T-cell (primary cell): Measurements from ENCODE around the gene CFAP119. TPM values are rescaled to one million over a fixed set of nuclear protein-coding genes. Genes with fewer than 3 reads are reported as not detected.

Experiments used
- ATAC-seq, 4 experiments: fragments of 200-7000 bp in 3 of 4; fragments of 150-1000 bp in 1 of 4; cut with Tn5 transposase; replicated peaks in 1 of 4; 1 replicate in 3 of 4; 2 replicates in 1 of 4; pipeline ENCODE4 v1.10.0; 2021; ENCODE audit warnings: moderate library complexity in 3 of 4, mild to moderate bottlenecking in 2 of 4, moderate number of reproducible peaks in 1 of 4
- CTCF ChIA-PET, 2 donors: fragments of 300-600 bp; sonication (Branson Sonifier 250); formaldehyde crosslinking; loops; one replicate each; lab custom pipeline; 2022; ENCODE audit warnings: antibody characterized with exemption in 2 of 2; lab: Charles Lee
- POLR2A ChIA-PET, 2 donors: fragments of 300-600 bp; sonication (Branson Sonifier 250); formaldehyde crosslinking; loops; one replicate each; lab custom pipeline; 2022; ENCODE audit warnings: antibody characterized with exemption in 2 of 2; lab: Charles Lee
- DNase-seq, 35 experiments: peaks; one replicate each; pipeline versions ENCODE4 v3.0.0 to v3.0.0-alpha.2; 2013 to 2023
- H3K27ac ChIP-seq: one replicate; pipeline ENCODE4 v1.5.1; 2013; ENCODE audit warnings: low read length
- H3K27me3 ChIP-seq, 2 experiments: replicated peaks in 1 of 2; 1 replicate in 1 of 2; 2 replicates in 1 of 2; pipeline versions ENCODE4 v1.6.1 to v1.7.0; 2013; ENCODE audit warnings: low read length in 1 of 2, mixed read lengths in 1 of 2; ENCODE audit not compliant: control insufficient read depth in 2 of 2, insufficient read depth in 2 of 2; ENCODE audit errors: extremely low read depth in 1 of 2
- H3K36me3 ChIP-seq, 2 donors: 1 replicate in 1 of 2; 2 replicates in 1 of 2; pipeline versions ENCODE4 v1.6.1 to v1.7.0; 2013; ENCODE audit warnings: low read length in 1 of 2; ENCODE audit not compliant: control insufficient read depth in 2 of 2, insufficient read depth in 1 of 2; ENCODE audit errors: extremely low read depth in 1 of 2
- H3K4me1 ChIP-seq, 2 experiments: 1 replicate in 1 of 2; 2 replicates in 1 of 2; pipeline versions ENCODE4 v1.6.1 to v1.7.0; 2013; ENCODE audit warnings: low read length in 2 of 2, mixed read lengths in 1 of 2; ENCODE audit not compliant: insufficient read depth in 2 of 2, control insufficient read depth in 1 of 2; ENCODE audit errors: extremely low read depth in 1 of 2
- H3K4me3 ChIP-seq, 2 donors: 1 replicate in 1 of 2; 2 replicates in 1 of 2; pipeline versions ENCODE4 v1.5.1 to v1.7.0; 2013; ENCODE audit warnings: mild to moderate bottlenecking in 2 of 2, low read length in 1 of 2, moderate library complexity in 1 of 2; ENCODE audit not compliant: control insufficient read depth in 1 of 2; ENCODE audit errors: extremely low read depth in 1 of 2
- H3K9me3 ChIP-seq: 2 replicates; pipeline ENCODE4 v1.7.0; 2013
- H3K27ac Mint-ChIP-seq, 2 donors: one replicate each; pipeline ENCODE4 v1.8.0; 2020 to 2021; ENCODE audit warnings: mild to moderate bottlenecking in 2 of 2, mixed read lengths in 2 of 2
- H3K27me3 Mint-ChIP-seq, 2 donors: one replicate each; pipeline ENCODE4 v1.8.0; 2021 to 2022; ENCODE audit warnings: mixed read lengths in 2 of 2
- H3K36me3 Mint-ChIP-seq: one replicate; pipeline ENCODE4 v1.8.0; 2021; ENCODE audit warnings: mixed read lengths
- H3K4me1 Mint-ChIP-seq, 3 donors: one replicate each; pipeline ENCODE4 v1.8.0; 2020 to 2022; ENCODE audit warnings: mixed read lengths in 3 of 3, mild to moderate bottlenecking in 1 of 3
- H3K4me3 Mint-ChIP-seq, 3 donors: one replicate each; pipeline ENCODE4 v1.8.0; 2020 to 2022; ENCODE audit warnings: mild to moderate bottlenecking in 3 of 3, mixed read lengths in 3 of 3, moderate library complexity in 3 of 3
- H3K9me3 Mint-ChIP-seq, 3 donors: one replicate each; pipeline ENCODE4 v1.8.0; 2020 to 2022; ENCODE audit warnings: mixed read lengths in 3 of 3
- WGBS: methylation state at CpG from one replicate; pipeline ENCODE4 v1.1.5; 2013; ENCODE audit warnings: missing lambda C conversion rate; ENCODE audit not compliant: insufficient coverage; 5-methylcytosine and 5-hydroxymethylcytosine counted together
- total RNA-seq, 35 experiments: library from RNA in 6 of 35; stranded (reverse) in 6 of 35; fragments of 120-200 nt in 1 of 35; gene quantifications; one replicate each; pipeline versions ENCODE4 v1.2.1 to v1.2.4 and lab custom pipeline; 2013 to 2026

Gene CFAP119
- total RNA-seq, 5 donors from 2014 or later (not counting 1 experiment from before 2014, with no cell fraction given): 1.3 to 3.1 (median 2.7) TPM

GRCh38 chr16:30738984-30739951 is 22.6 kb downstream of the CFAP119 start:
- 98% methylated on average over 25 of the region's 37 CpGs for WGBS
- no peaks in the 10 kb centered on the region for H3K9me3 Mint-ChIP-seq

GRCh38 chr16:30737794-30738648 is 23.8 kb downstream of the CFAP119 start:
- Histone ChIP-seq H3K36me3 (peaks cover 30 to 70% of the 10 kb centered on the region in 2 donors), H3K4me1 (no peaks in the 10 kb centered on the region), H3K9me3 (no peaks in the 10 kb centered on the region), H3K4me3 (no peak overlapping the region), H3K27me3 (no peaks in the 10 kb centered on the region), H3K27ac (no peak overlapping the region)
- H3K27me3 Mint-ChIP-seq: no peaks in the 10 kb centered on the region
- ATAC-seq (no peak), DNase-seq (no peak)
- no peaks in the 10 kb centered on the region for H3K9me3 Mint-ChIP-seq
- H3K27ac Mint-ChIP-seq: no peak overlapping the region
- H3K36me3 Mint-ChIP-seq: peaks cover 52% of the 10 kb centered on the region
- H3K4me3 Mint-ChIP-seq: no peak overlapping the region
- H3K4me1 Mint-ChIP-seq: peaks cover 9 to 21% (median 14%) of the 10 kb centered on the region in 3 donors
- ChIA-PET CTCF (no interaction called here), POLR2A (no interaction called here)
- 100% methylated on average over 11 of the region's 25 CpGs for WGBS

More at GRCh38 chr16:30738984-30739951, 22.6 kb downstream of the CFAP119 start:
- POLR2A ChIA-PET: no interaction called here
- H3K4me3 ChIP-seq: no peak overlapping the region
- peaks cover 46% of the 10 kb centered on the region for H3K36me3 Mint-ChIP-seq
- H3K27me3 ChIP-seq: no peaks in the 10 kb centered on the region
- no peaks in the 10 kb centered on the region for H3K4me1 ChIP-seq
- H3K27ac Mint-ChIP-seq: no peak overlapping the region
- H3K4me3 Mint-ChIP-seq: no peak overlapping the region
- no peaks in the 10 kb centered on the region for H3K27me3 Mint-ChIP-seq
- DNase-seq (no peak), ATAC-seq (no peak)
- CTCF ChIA-PET: no interaction called here
- H3K9me3 ChIP-seq: no peaks in the 10 kb centered on the region
- no peak overlapping the region for H3K27ac ChIP-seq
- H3K4me1 Mint-ChIP-seq: peaks cover 9 to 21% (median 14%) of the 10 kb centered on the region in 3 donors
- peaks cover 31 to 62% of the 10 kb centered on the region in 2 donors for H3K36me3 ChIP-seq

- ChIA-PET POLR2A (interaction anchor here in 1 of 2 donors (0.6 kb wide), 1 partner anchor 12 kb away, joined by 4 read pairs; no protein-coding TSS in a partner anchor), CTCF (no interaction called here)
- peaks cover 9 to 19% (median 14%) of the 10 kb centered on the region in 3 donors for H3K4me1 Mint-ChIP-seq
- no peaks in the 10 kb centered on the region for H3K4me1 ChIP-seq
- H3K36me3 ChIP-seq: peaks cover 30 to 70% of the 10 kb centered on the region in 2 donors
- no peaks in the 10 kb centered on the region for H3K27me3 ChIP-seq
- peak overlapping the region in 1 of 2 donors; percentile 44 for H3K27ac Mint-ChIP-seq
- no peak overlapping the region for H3K4me3 Mint-ChIP-seq
- no peak for DNase-seq
- no peaks in the 10 kb centered on the region for H3K9me3 Mint-ChIP-seq
- no peaks in the 10 kb centered on the region for H3K9me3 ChIP-seq
- WGBS: 94% methylated on average over 16 of the region's 17 CpGs
- no peak overlapping the region for H3K4me3 ChIP-seq
- H3K27me3 Mint-ChIP-seq: no peaks in the 10 kb centered on the region
- no peak overlapping the region for H3K27ac ChIP-seq
- H3K36me3 Mint-ChIP-seq: peaks cover 55% of the 10 kb centered on the region
- no peak for ATAC-seq
Observed at GRCh38 chr16:30736995-30737793, 24.7 kb downstream of the CFAP119 start.

- peaks cover 42% of the 10 kb centered on the region for H3K36me3 Mint-ChIP-seq
- H3K27me3 Mint-ChIP-seq: no peaks in the 10 kb centered on the region
- H3K9me3 Mint-ChIP-seq: no peaks in the 10 kb centered on the region
- 50% methylated on average over 1 of the region's 3 CpGs for whole genome bisulfite sequencing
- H3K27ac ChIP-seq: no peak overlapping the region
- peaks cover 11 to 65% of the 10 kb centered on the region in 2 donors for H3K36me3 ChIP-seq
- H3K4me3 Mint-ChIP-seq: no peak overlapping the region
- ChIA-PET POLR2A (no interaction called here), CTCF (no interaction called here)
- ATAC-seq: no peak
- H3K4me3 ChIP-seq: no peak overlapping the region
- H3K4me1 Mint-ChIP-seq: peaks cover 0 to 5% (median 2%) of the 10 kb centered on the region in 3 donors
- no peak overlapping the region for H3K27ac Mint-ChIP-seq
- no peaks in the 10 kb centered on the region for H3K27me3 ChIP-seq
- H3K9me3 ChIP-seq: no peaks in the 10 kb centered on the region
- no peaks in the 10 kb centered on the region for H3K4me1 ChIP-seq
- DNase-seq: no peak
Observed at GRCh38 chr16:30731411-30731810, 30.5 kb downstream of the CFAP119 start.

GRCh38 chr16:30728899-30729672 is 32.8 kb downstream of the CFAP119 start:
- ChIA-PET CTCF (no interaction called here), POLR2A (interaction anchor here in 1 of 2 donors (0.5 kb wide), 1 partner anchor 11 kb away, joined by 6 read pairs; no protein-coding TSS in a partner anchor)
- Mint-ChIP-seq H3K27me3 (no peaks in the 10 kb centered on the region), H3K27ac (no peak overlapping the region), H3K4me1 (peaks cover 2 to 6% (median 5%) of the 10 kb centered on the region in 3 donors), H3K9me3 (no peaks in the 10 kb centered on the region), H3K36me3 (peaks cover 44% of the 10 kb centered on the region), H3K4me3 (no peak overlapping the region)
- ATAC-seq (no peak), DNase-seq (no peak)
- Histone ChIP-seq H3K36me3 (peaks cover 15 to 69% of the 10 kb centered on the region in 2 donors), H3K27ac (no peak overlapping the region), H3K27me3 (no peaks in the 10 kb centered on the region), H3K9me3 (no peaks in the 10 kb centered on the region), H3K4me1 (no peaks in the 10 kb centered on the region), H3K4me3 (no peak overlapping the region)
- 86% methylated on average over 3 of the region's 17 CpGs for WGBS
